Muscle layer of duodenum (tissue), 2 donors: Measurements from ENCODE around the gene PIAS4.

ENCODE experiments used
- H3K27ac ChIP-seq: one replicate; pipeline ENCODE4 v1.7.0; 2013; ENCODE audit warnings: mild to moderate bottlenecking, low read length
- H3K27me3 ChIP-seq: one replicate; pipeline ENCODE4 v1.7.0; 2013; ENCODE audit warnings: low read depth, mild to moderate bottlenecking, control low read depth, low read length
- H3K36me3 ChIP-seq, 2 donors: one replicate each; pipeline ENCODE4 v1.7.0; 2013; ENCODE audit warnings: low read length in 2 of 2, control low read depth in 1 of 2, mild to moderate bottlenecking in 1 of 2; ENCODE audit not compliant: insufficient read depth in 2 of 2, control insufficient read depth in 1 of 2
- H3K4me1 ChIP-seq, 2 donors: one replicate each; pipeline ENCODE4 v1.7.0; 2013; ENCODE audit warnings: low read length in 2 of 2, mild to moderate bottlenecking in 2 of 2, control low read depth in 1 of 2, moderate library complexity in 1 of 2; ENCODE audit not compliant: insufficient read depth in 2 of 2, control insufficient read depth in 1 of 2
- H3K4me3 ChIP-seq, 2 donors: one replicate each; pipeline ENCODE4 v1.7.0; 2013; ENCODE audit warnings: low read length in 2 of 2, low read depth in 1 of 2, mild to moderate bottlenecking in 1 of 2
- H3K9me3 ChIP-seq, 2 donors: one replicate each; pipeline ENCODE4 v1.7.0; 2013; ENCODE audit warnings: low read length in 2 of 2, control low read depth in 1 of 2, mild to moderate bottlenecking in 1 of 2; ENCODE audit not compliant: control insufficient read depth in 1 of 2
- donor health status: healthy.

The PIAS4 gene

DNA sequence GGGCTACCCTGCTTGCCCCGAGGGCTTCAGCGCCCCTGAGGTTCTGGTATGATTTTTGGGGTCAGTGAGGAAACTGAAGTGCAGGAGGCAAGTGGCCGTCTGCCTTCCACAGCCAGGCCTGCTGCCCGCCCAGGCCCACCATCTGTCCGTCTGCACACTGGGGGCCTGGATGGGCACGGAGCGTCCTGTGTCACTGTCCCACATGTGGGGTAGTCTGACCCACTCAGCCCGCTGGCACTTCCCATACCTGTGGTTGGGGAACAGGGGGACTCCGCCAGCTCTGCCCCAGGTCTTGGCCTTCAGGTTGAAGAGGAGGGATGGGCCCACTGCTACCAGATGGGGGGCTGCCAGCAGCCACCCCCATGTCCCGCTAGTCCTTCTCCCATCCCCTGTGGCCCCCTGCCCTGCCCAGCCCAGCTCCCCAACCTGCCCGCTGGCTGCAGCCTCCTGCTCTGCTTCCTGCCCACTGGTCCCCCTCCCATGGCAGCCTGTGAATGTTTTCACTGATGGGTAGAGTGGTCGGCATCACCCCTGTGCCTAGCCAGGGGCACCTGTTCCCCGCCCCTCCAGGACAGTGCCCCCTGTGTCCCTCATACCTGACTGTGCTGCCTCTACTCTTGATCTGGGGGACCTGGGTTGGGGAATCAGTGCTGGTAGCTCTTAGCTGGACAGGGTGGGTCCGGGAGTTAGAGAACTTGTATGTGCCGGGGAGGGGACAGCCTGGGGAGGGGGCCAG, 9.5 kb downstream of the PIAS4 start:
- Histone ChIP-seq H3K27ac (no peak overlapping the region), H3K4me3 (no peak overlapping the region), H3K36me3 (peaks cover 9 to 22% of the 10 kb centered on the region in 2 donors), H3K27me3 (no peaks in the 10 kb centered on the region), H3K4me1 (peaks cover 0 to 57% of the 10 kb centered on the region in 2 donors), H3K9me3 (no peaks in the 10 kb centered on the region)

DNA sequence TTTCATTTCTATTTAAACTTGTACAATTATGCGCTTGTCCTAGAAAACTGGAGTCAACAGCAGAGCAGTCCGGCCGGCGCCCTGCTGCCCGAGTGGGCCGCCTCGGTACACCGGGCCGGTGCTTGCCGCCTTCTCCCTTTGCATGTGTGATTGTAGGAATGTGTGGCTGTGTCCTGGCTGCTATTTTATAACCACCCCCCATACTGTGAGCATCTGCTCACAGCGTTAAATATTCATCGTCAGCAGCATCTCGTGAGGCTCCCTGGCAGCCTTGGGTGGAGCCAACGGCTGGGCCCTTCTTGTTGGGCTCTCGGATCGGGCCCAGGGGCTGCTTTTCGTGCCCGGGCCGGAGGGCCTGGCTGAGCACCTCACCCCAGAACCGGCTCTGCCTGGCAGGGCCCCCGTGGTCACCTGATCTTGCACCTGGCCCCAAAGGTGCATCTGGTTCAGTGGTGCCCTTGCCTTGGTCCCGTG, 10.6 kb downstream of the PIAS4 start:
- H3K36me3 ChIP-seq: peaks cover 9 to 15% of the 10 kb centered on the region in 2 donors
- H3K27ac ChIP-seq: no peak overlapping the region
- H3K4me3 ChIP-seq: no peak overlapping the region
- H3K9me3 ChIP-seq: no peaks in the 10 kb centered on the region
- H3K27me3 ChIP-seq: no peaks in the 10 kb centered on the region
- H3K4me1 ChIP-seq: peaks cover 0 to 49% of the 10 kb centered on the region in 2 donors

DNA sequence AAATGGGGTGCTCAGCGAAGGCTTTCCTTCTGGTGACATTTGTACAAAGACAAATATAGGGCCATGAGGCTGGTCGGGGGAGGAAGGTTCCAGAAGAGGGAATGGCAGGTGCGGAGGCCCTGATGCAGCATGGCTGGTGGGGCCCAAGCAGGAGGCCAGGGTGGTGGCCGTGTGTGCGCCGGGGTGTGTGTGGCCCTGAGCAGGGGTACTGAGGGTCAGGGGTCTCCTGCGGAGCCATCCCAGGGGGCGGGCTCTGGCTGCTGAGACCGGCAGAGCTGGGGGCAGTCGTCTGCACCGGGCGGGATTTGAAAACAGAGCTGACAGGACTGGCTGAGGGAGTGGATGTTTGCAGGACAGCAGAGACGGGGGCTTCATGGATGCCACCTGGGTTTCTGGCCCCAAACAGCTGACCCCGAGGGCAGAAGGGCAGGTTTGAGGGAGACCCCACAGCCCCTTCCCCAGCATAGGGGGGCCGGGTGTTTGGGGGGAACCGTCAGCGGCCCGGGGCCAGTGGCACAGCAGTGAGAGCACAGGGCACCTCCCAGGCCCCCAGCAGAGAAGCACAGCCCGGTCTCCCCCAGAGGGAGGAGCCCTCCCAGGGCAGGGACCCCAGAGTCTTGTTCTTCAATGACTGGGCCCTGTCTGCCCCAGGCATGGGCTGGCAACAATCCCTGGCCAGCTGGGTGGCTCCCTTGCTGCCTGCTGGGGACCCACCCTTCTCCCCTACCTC, 11.4 kb downstream of the PIAS4 start:
- Histone ChIP-seq H3K36me3 (peaks cover under 1 to 8% of the 10 kb centered on the region in 2 donors), H3K4me1 (peaks cover 0 to 42% of the 10 kb centered on the region in 2 donors)

DNA sequence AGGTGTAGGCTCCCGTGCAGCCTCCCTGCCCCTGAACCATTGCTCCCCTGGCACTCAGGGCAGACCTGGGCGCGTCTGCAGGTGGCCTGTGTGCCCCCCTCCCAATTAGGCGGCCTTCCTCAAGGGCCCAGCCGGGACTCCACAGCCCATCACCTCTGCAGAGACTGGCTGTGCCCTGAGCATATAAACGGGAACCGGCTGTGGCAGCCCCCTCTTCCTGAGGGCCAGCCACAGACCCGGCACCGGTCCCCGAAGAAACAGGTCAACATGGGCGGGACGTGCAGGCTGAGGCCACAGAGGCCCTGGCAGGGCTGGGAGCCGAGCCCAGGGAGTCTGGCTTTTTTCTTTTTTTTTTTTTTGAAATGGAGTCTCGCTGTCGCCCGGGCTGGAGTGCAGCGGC, 12.0 kb downstream of the PIAS4 start:
- Histone ChIP-seq H3K27me3 (no peaks in the 10 kb centered on the region), H3K9me3 (no peaks in the 10 kb centered on the region), H3K36me3 (peaks cover 3 to 4% of the 10 kb centered on the region in 2 donors), H3K4me3 (no peak overlapping the region), H3K4me1 (peaks cover 0 to 35% of the 10 kb centered on the region in 2 donors), H3K27ac (no peak overlapping the region)

More for the DNA sequence above, 11.4 kb downstream of the PIAS4 start:
- Histone ChIP-seq H3K4me3 (no peak overlapping the region), H3K9me3 (no peaks in the 10 kb centered on the region), H3K27me3 (no peaks in the 10 kb centered on the region), H3K27ac (no peak overlapping the region)

DNA sequence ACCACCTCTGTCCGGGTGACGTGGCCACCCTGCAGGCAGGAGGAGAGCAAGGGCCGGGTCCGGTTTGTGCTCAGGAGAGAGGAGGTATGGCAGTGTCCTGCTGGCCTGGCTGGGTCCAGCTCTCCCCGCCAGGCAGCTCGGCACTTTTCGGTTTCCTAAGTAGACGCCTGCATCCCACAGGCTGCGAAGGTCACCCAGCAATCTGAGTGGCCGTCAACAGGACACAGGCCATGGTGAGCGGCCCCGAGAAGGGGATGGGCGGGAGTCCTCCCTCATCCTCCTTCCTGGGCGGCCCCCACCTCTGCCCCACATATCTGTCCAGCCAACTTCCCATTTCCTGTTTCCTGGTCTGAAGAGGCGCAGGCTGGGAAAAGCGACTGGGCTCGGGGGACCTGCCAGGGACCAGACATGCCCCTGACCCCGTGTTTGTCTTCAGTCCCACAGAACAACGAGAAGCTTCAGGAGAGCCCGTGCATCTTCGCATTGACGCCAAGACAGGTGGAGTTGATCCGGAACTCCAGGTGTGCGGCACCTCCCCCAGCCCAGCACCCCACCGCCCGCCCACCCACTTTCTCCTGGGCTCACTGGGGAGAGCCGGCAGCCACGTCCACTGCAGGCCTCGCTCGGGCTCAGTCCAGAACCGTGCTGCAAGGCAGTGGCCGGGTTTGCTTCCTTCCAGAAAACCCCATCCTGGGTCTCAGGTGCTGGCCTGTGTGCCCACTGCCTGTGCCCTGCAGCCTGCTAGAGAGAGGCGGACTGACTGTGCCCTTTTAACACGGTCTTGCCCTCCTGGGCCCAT, 16.3 kb downstream of the PIAS4 start:
- Histone ChIP-seq H3K4me1 (peaks cover 0 to 7% of the 10 kb centered on the region in 2 donors), H3K27ac (no peak overlapping the region), H3K27me3 (no peaks in the 10 kb centered on the region), H3K4me3 (no peak overlapping the region), H3K36me3 (peaks cover 3 to 22% of the 10 kb centered on the region in 2 donors), H3K9me3 (no peaks in the 10 kb centered on the region)

DNA sequence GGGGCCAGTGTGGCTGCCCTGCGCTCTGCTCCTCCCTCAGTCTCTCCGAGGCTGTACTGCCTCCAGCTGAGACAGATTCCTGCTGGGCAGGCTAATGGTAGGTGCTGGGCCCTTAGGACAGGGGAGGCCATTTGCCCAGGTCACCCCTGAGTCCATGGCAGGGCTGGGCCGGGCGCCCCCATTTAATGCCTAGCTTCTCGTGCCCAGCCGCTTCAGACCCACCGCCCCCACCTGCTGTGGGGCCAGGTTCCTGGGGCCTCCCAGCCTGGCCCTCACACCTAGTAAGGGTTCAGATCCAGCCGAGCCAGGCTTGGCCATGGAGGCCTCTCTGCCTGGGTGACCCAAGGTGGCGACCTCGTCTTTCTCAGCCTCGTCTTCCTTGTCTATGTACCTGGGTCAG, 17.8 kb downstream of the PIAS4 start:
- no peaks in the 10 kb centered on the region for H3K4me1 ChIP-seq

DNA sequence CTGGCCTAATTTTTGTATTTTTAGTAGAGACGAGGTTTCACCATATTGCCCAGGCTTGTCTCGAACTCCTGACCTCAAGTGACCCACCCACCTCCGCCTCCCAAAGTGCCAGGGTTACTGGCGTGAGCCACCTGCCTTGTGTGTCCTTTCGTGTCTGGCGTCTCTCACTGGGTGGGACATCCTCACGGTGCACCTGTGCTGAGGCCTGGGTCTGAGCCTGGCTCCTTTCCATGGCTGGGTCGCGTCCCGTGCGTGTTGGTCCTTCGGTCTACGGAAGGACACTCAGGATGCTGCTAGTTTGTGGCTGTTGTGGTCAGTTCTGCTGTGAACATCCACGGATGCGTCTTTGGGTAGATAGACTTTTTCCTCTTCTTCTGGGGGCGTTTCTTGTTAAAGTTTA, 19.6 kb downstream of the PIAS4 start:
- H3K27me3 ChIP-seq: no peaks in the 10 kb centered on the region
- no peaks in the 10 kb centered on the region for H3K9me3 ChIP-seq
- H3K4me3 ChIP-seq: no peak overlapping the region
- H3K36me3 ChIP-seq: peaks cover 3 to 37% of the 10 kb centered on the region in 2 donors
- H3K4me1 ChIP-seq: peaks cover 0 to 3% of the 10 kb centered on the region in 2 donors
- no peak overlapping the region for H3K27ac ChIP-seq

More for the DNA sequence above, 17.8 kb downstream of the PIAS4 start:
- Histone ChIP-seq H3K27me3 (no peaks in the 10 kb centered on the region), H3K36me3 (peaks cover 3 to 30% of the 10 kb centered on the region in 2 donors), H3K4me3 (no peak overlapping the region), H3K9me3 (no peaks in the 10 kb centered on the region), H3K27ac (no peak overlapping the region)

DNA sequence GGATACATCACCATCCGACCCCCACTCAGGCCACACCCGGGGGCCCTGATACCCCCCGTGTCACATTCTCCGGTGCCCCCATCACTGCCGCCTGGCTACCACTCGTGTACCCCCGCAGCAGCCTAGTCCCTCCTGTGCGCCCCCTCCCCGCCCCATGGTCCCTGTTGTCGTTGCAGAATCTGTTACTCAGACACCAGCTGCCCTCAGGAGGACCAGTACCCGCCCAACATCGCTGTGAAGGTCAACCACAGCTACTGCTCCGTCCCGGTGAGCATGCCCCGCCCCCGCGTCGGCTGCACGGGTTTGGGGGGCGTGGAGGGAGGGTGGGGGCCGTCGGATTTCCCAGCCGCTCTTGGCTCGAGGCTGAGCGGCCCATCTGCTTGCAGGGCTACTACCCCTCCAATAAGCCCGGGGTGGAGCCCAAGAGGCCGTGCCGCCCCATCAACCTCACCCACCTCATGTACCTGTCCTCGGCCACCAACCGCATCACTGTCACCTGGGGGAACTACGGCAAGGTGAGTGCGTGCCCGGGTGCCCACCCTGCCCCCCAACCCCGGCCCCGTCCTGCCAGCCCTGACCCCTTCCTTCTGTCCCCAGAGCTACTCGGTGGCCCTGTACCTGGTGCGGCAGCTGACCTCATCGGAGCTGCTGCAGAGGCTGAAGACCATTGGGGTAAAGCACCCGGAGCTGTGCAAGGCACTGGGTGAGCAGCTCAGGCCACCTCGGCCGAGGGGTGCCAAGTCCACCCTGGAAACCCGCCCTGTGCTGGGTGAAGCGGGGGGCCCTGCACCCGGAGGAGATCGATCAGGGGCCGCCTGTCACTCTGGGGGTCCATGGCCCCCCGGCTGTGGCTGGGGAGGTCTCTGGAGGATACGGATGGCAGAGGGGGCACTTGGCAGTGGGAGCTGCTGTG, 21.1 kb downstream of the PIAS4 start:
- H3K9me3 ChIP-seq: no peaks in the 10 kb centered on the region
- H3K4me3 ChIP-seq: no peak overlapping the region
- H3K4me1 ChIP-seq: peaks cover 0 to 3% of the 10 kb centered on the region in 2 donors
- no peak overlapping the region for H3K27ac ChIP-seq
- no peaks in the 10 kb centered on the region for H3K27me3 ChIP-seq
- H3K36me3 ChIP-seq: peaks cover 3 to 45% of the 10 kb centered on the region in 2 donors

DNA sequence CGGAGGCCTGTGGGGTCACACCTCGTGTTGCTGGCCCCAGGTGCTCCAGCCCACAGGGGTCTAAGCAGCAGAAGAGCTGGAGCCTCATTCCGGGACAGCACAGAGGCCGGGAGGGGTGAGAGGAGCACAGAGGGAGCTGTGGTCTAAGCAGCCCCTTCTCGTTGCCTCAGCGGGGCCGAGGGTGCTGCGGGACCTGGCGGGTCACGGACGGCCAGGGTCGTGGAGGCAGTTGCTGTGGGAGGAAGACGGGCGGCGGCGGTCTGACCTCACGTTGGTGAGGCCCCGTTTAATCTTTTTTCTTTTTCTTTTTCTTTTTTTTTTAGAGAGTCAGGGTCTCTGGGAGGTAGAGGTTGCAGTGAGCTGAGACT, 21.7 kb downstream of the PIAS4 start:
- Histone ChIP-seq H3K4me3 (no peak overlapping the region), H3K9me3 (no peaks in the 10 kb centered on the region), H3K4me1 (peaks cover 0 to 3% of the 10 kb centered on the region in 2 donors), H3K27ac (no peak overlapping the region), H3K27me3 (no peaks in the 10 kb centered on the region), H3K36me3 (peaks cover 7 to 51% of the 10 kb centered on the region in 2 donors)

DNA sequence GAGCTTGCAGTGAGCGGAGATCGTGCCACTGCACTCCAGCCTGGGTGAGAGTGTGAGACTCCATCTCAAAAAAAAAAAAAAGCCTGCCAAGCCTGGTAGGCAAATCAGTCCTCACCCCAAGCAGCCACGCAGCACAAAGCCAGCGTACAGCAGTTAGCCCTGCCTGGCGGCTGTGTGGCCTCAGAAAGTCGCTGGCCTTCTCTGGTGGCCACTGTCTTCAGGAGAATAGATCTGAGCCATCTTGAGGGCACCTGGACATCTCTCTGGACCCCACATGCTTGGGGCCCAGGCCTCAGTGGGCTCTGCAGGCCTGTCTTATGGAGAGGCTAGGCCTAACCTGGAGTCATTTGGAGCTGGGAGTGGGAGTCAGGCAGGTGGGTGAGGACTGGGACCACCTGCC, 23.0 kb downstream of the PIAS4 start:
- Histone ChIP-seq H3K4me3 (no peak overlapping the region), H3K9me3 (no peaks in the 10 kb centered on the region), H3K27me3 (no peaks in the 10 kb centered on the region), H3K36me3 (peaks cover 9 to 57% of the 10 kb centered on the region in 2 donors), H3K4me1 (peaks cover 0 to 7% of the 10 kb centered on the region in 2 donors), H3K27ac (no peak overlapping the region)
